H1 (cell line): Measurements from ENCODE around the gene PRSS50. TPM values are rescaled to one million over a fixed set of nuclear protein-coding genes. Genes with fewer than 3 reads are reported as not detected.

Source experiments
- CHD7 ChIP-seq: fragments of 300-600 bp; sonication (generic); IDR thresholded peaks from 2 replicates; pipeline ENCODE4 v1.7.1; 2012; ENCODE audit warnings: low read length, moderate library complexity, mild to moderate bottlenecking, inconsistent platforms; ENCODE audit not compliant: insufficient replicate concordance
- HDAC6 ChIP-seq: IDR thresholded peaks from one replicate; pipeline ENCODE4 v1.7.1; 2012; ENCODE audit warnings: low read depth, mild to moderate bottlenecking, inconsistent platforms, low read length, moderate library complexity
- KDM4A ChIP-seq: IDR thresholded peaks from one replicate; pipeline ENCODE4 v1.7.1; 2012; ENCODE audit warnings: low read depth, mild to moderate bottlenecking, moderate library complexity, low read length, inconsistent platforms; ENCODE audit not compliant: severe bottlenecking
- RFX5 ChIP-seq: IDR thresholded peaks from 2 replicates; pipeline ENCODE4 v1.6.1; 2011; ENCODE audit warnings: low read depth, low read length, improper control_type of control experiment, borderline replicate concordance
- SIX5 ChIP-seq: IDR thresholded peaks from 2 replicates; pipeline ENCODE4 v1.6.1; 2011; ENCODE audit warnings: mild to moderate bottlenecking, low read depth, low read length
- SP1 ChIP-seq: IDR thresholded peaks from 2 replicates; pipeline ENCODE4 v1.6.1; 2011; ENCODE audit warnings: low read depth, low read length
- YY1 ChIP-seq: IDR thresholded peaks from 2 replicates; pipeline ENCODE4 v1.6.1; 2011; ENCODE audit warnings: low read depth, mild to moderate bottlenecking, low read length
- polyA plus RNA-seq, 7 experiments: library from polyadenylated mRNA; depleted of rRNA in 3 of 7; stranded (reverse) in 5 of 7; unstranded in 2 of 7; fragments of >200 nt in 5 of 7; fragments of 200-250 nt in 2 of 7; gene quantifications; 1 replicate in 5 of 7; 2 replicates in 1 of 7; 4 replicates in 1 of 7; pipeline versions ENCODE4 v1.2.1 to v1.2.3, GENCODE V29; 2011 to 2013; ENCODE audit warnings: missing spikeins in 2 of 7, mixed read lengths in 2 of 7
- total RNA-seq: library from RNA; stranded (reverse); fragmentation: NEBNext Ultra II Directional; extraction: Animal tissue kit (Norgen Biotek cat#: 25700); gene quantifications from 2 replicates; pipeline ENCODE4 v1.2.1, GENCODE V29; 2021

Gene PRSS50
- total and polyA plus RNA-seq, 2 of the 8 experiments (the other 6 are each of a cell fraction or from before 2014, with no cell fraction given): 0.47 to 0.71 TPM

- no peak for TF ChIP-seq CHD7
- TF ChIP-seq SIX5: no peak
- no peak for TF ChIP-seq RFX5
- TF ChIP-seq HDAC6: no peak
- no peak for TF ChIP-seq KDM4A
- TF ChIP-seq SP1: no peak
- no peak for TF ChIP-seq YY1
Measured at GRCh38 chr3:46714728-46715506, 2.8 kb downstream of the PRSS50 start (continued).
